HepG2 (cell line): ENCODE results near the gene KLF15. TPM values are rescaled to one million over a fixed set of nuclear protein-coding genes. Genes with fewer than 3 reads are reported as not detected.
A peak's percentile ranks its signal among the peaks of the same experiment; 100 is the strongest.

ENCODE experiments used
- ARNT2 ChIP-seq: sonication (generic); formaldehyde crosslinking; IDR thresholded peaks from 2 replicates; pipeline ENCODE4 v1.8.0; 2022; ENCODE audit warnings: mild to moderate bottlenecking, low read depth, missing genetic modification reagents, moderate library complexity
- CTCF ChIP-seq: sonication (generic); formaldehyde crosslinking; IDR thresholded peaks from 2 replicates; pipeline ENCODE4 v1.5.0; 2020; ENCODE audit warnings: mild to moderate bottlenecking, missing genetic modification reagents, moderate library complexity
- FOXO4 ChIP-seq: sonication (generic); formaldehyde crosslinking; conservative IDR thresholded peaks from 2 replicates; pipeline ENCODE4 v1.8.1; 2023; ENCODE audit warnings: missing genetic modification reagents
- IRX3 ChIP-seq: sonication (generic); formaldehyde crosslinking; IDR thresholded peaks from 2 replicates; pipeline ENCODE4 v1.8.1; 2023; ENCODE audit warnings: mild to moderate bottlenecking, low read depth, missing genetic modification reagents, borderline replicate concordance
- MAF1 ChIP-seq: sonication (generic); formaldehyde crosslinking; IDR thresholded peaks from 2 replicates; pipeline ENCODE4 v1.5.0; 2020; ENCODE audit warnings: missing genetic modification reagents, borderline replicate concordance
- MAFG ChIP-seq: sonication (generic); formaldehyde crosslinking; IDR thresholded peaks from 2 replicates; pipeline ENCODE4 v1.5.1; 2020; ENCODE audit warnings: mild to moderate bottlenecking, missing genetic modification reagents
- MEF2D ChIP-seq: sonication (generic); formaldehyde crosslinking; IDR thresholded peaks from 2 replicates; pipeline ENCODE4 v1.5.1; 2020; ENCODE audit warnings: mild to moderate bottlenecking, missing genetic modification reagents
- NFYC ChIP-seq: IDR thresholded peaks from 2 replicates; pipeline ENCODE4 v1.6.1; 2016; ENCODE audit warnings: missing genetic modification reagents, missing compliant biosample characterization
- PPARG ChIP-seq: conservative IDR thresholded peaks from 2 replicates; pipeline ENCODE4 v1.6.1; 2016; ENCODE audit warnings: missing biosample characterization, missing genetic modification reagents
- RFXANK ChIP-seq: IDR thresholded peaks from 2 replicates; pipeline ENCODE4 v1.6.1; 2016
- SNAI1 ChIP-seq: sonication (generic); formaldehyde crosslinking; IDR thresholded peaks from 2 replicates; pipeline ENCODE4 v1.5.0; 2020; ENCODE audit warnings: mild to moderate bottlenecking, missing genetic modification reagents, borderline replicate concordance
- TBP ChIP-seq: sonication (generic); formaldehyde crosslinking; IDR thresholded peaks from 2 replicates; pipeline ENCODE4 v1.5.0; 2020; ENCODE audit warnings: missing genetic modification reagents
- TMF1 ChIP-seq: sonication (generic); formaldehyde crosslinking; IDR thresholded peaks from 2 replicates; pipeline ENCODE4 v1.8.1; 2022; ENCODE audit warnings: low read depth, missing genetic modification reagents
- ZBTB49 ChIP-seq: sonication (generic); formaldehyde crosslinking; IDR thresholded peaks from 2 replicates; pipeline ENCODE4 v1.4.0; 2020; ENCODE audit warnings: missing genetic modification reagents, borderline replicate concordance
- ZFX ChIP-seq: sonication (generic); formaldehyde crosslinking; IDR thresholded peaks from 2 replicates; pipeline ENCODE4 v1.4.0; 2020; ENCODE audit warnings: mild to moderate bottlenecking, low read depth, missing genetic modification reagents, moderate library complexity
- ZNF138 ChIP-seq: sonication (generic); formaldehyde crosslinking; IDR thresholded peaks from 2 replicates; pipeline ENCODE4 v1.5.0; 2020; ENCODE audit warnings: mild to moderate bottlenecking, low read depth, missing genetic modification reagents
- ZNF496 ChIP-seq: sonication (generic); formaldehyde crosslinking; IDR thresholded peaks from 2 replicates; pipeline ENCODE4 v1.8.1; 2023; ENCODE audit warnings: mild to moderate bottlenecking, moderate library complexity, missing genetic modification reagents; ENCODE audit not compliant: insufficient replicate concordance
- ZNF558 ChIP-seq: sonication (generic); formaldehyde crosslinking; IDR thresholded peaks from 2 replicates; pipeline ENCODE4 v1.9.0; 2022; ENCODE audit warnings: mild to moderate bottlenecking, missing genetic modification reagents, borderline replicate concordance
- ZNF644 ChIP-seq: IDR thresholded peaks from 2 replicates; pipeline ENCODE4 v1.6.1; 2016; ENCODE audit warnings: low read depth
- ZSCAN20 ChIP-seq: sonication (generic); formaldehyde crosslinking; IDR thresholded peaks from 2 replicates; pipeline ENCODE4 v1.4.0; 2020; ENCODE audit warnings: missing genetic modification reagents, mild to moderate bottlenecking, borderline replicate concordance
- polyA plus RNA-seq, 8 experiments: library from polyadenylated mRNA; depleted of rRNA in 3 of 8; stranded (reverse) in 7 of 8; unstranded in 1 of 8; fragments of >200 nt; fragmentation: Illumina TruSeq in 4 of 8; extraction: Trizol in 4 of 8; gene quantifications; 2 replicates each; pipeline versions ENCODE4 v1.2.1 to v1.2.3, GENCODE V29; 2011 to 2016; ENCODE audit warnings: low read depth in 4 of 8, missing spikeins in 1 of 8, mixed read lengths in 1 of 8; ENCODE audit not compliant: insufficient read depth in 1 of 8
- total RNA-seq, 5 experiments: library from RNA; depleted of rRNA; stranded (reverse); fragments of >200 nt; fragmentation: Illumina TruSeq; extraction: Trizol; gene quantifications; 2 replicates each; pipeline ENCODE4 v1.2.3, GENCODE V29; 2016; ENCODE audit warnings: low read depth in 1 of 5
- TF ChIP-seq, protein P1 (sequence below): IDR thresholded peaks from 2 replicates; pipeline ENCODE4 v1.6.1; 2016; ENCODE audit warnings: mild to moderate bottlenecking
- TF ChIP-seq, protein P2 (sequence below): sonication (generic); formaldehyde crosslinking; IDR thresholded peaks from 2 replicates; pipeline ENCODE4 v1.4.0; 2020; ENCODE audit warnings: mild to moderate bottlenecking, missing genetic modification reagents

Gene KLF15
- total and polyA plus RNA-seq, 2 of the 13 experiments (the other 11 are each of a cell fraction or from before 2014, with no cell fraction given): 7.1 to 7.8 TPM

DNA sequence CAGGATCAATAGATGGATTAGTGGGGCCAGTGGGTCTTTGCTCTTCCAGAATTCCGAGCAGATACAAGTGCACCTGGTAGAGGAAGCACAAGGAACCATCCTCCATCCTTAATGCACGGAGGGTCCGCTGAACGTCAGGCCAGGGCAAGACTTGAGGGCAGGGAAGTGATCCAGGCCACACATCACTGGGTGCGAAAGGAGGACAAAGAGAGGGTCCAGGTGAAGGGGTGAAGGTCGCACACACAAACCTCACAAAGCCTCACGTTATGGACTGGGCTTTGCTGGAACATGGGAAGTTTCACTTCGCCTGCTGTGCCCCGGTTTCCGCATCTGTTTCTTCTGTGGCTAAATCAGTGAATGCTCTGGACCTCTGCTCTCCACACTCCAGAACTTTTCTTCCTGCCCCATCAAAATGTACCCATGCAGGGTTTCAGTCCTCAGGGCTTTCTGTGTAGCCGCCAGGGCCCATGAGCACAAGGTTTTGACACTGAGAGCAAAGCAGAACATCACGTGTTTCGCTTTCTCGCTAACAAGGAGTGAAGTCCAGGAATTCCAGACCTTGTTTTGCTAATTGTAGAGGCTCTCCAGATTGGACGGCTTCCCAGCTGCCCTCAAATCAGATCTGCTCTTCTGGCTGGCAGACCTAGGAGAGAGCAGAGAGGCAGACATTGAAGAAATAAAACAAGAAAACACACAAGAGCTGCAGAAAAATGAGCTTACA is 56.3 kb downstream of the KLF15 start (continued):
- no peak for TF ChIP-seq FOXO4 (CRISPR knock-in tag)
- no peak for TF ChIP-seq ZNF138
- no peak for TF ChIP-seq ZNF644
- TF ChIP-seq SNAI1 (CRISPR knock-in tag): no peak
- TF ChIP-seq, protein P1, sequence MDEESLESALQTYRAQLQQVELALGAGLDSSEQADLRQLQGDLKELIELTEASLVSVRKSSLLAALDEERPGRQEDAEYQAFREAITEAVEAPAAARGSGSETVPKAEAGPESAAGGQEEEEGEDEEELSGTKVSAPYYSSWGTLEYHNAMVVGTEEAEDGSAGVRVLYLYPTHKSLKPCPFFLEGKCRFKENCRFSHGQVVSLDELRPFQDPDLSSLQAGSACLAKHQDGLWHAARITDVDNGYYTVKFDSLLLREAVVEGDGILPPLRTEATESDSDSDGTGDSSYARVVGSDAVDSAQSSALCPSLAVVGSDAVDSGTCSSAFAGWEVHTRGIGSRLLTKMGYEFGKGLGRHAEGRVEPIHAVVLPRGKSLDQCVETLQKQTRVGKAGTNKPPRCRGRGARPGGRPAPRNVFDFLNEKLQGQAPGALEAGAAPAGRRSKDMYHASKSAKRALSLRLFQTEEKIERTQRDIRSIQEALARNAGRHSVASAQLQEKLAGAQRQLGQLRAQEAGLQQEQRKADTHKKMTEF (CRISPR knock-in tag): no peak
- TF ChIP-seq ZNF496 (CRISPR knock-in tag): no peak
- TF ChIP-seq IRX3: 0 out of 2 replicates have a peak, but pooled peaks have one; percentile 18
- TF ChIP-seq CTCF (CRISPR knock-in tag): no peak
- no peak for TF ChIP-seq MAFG (CRISPR knock-in tag)
- TF ChIP-seq ZSCAN20 (CRISPR knock-in tag): no peak
- no peak for TF ChIP-seq RFXANK (CRISPR knock-in tag)
- no peak for TF ChIP-seq TBP (CRISPR knock-in tag)
- TF ChIP-seq ZBTB49 (CRISPR knock-in tag): no peak
- TF ChIP-seq NFYC (CRISPR knock-in tag): no peak
- no peak for TF ChIP-seq ZNF558 (CRISPR knock-in tag)
- TF ChIP-seq PPARG: no peak
- TF ChIP-seq MEF2D: no peak
- 0 out of 2 replicates have a peak, but pooled peaks have one; percentile 23 for TF ChIP-seq ZFX (CRISPR knock-in tag)
- no peak for TF ChIP-seq ARNT2 (CRISPR knock-in tag)
- TF ChIP-seq TMF1 (CRISPR knock-in tag): no peak
- TF ChIP-seq MAF1 (CRISPR knock-in tag): no peak
- TF ChIP-seq, protein P2, sequence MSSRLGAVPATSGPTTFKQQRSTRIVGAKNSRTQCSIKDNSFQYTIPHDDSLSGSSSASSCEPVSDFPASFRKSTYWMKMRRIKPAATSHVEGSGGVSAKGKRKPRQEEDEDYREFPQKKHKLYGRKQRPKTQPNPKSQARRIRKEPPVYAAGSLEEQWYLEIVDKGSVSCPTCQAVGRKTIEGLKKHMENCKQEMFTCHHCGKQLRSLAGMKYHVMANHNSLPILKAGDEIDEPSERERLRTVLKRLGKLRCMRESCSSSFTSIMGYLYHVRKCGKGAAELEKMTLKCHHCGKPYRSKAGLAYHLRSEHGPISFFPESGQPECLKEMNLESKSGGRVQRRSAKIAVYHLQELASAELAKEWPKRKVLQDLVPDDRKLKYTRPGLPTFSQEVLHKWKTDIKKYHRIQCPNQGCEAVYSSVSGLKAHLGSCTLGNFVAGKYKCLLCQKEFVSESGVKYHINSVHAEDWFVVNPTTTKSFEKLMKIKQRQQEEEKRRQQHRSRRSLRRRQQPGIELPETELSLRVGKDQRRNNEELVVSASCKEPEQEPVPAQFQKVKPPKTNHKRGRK (CRISPR knock-in tag): no peak
